SK-N-SH (cell line): ENCODE results near the gene UVRAG. TPM values are rescaled to one million over a fixed set of nuclear protein-coding genes. Genes with fewer than 3 reads are reported as not detected.

ENCODE experiments used
- CTCF ChIA-PET: fragments of 300-600, 350-600 bp; formaldehyde crosslinking; extraction: SDS; loops from one replicate; lab custom pipeline; 2021; lab: Yijun Ruan, JAX
- POLR2A ChIA-PET: fragments of 350-600 bp; sonication (Branson Sonifier 250); formaldehyde crosslinking; extraction: SDS; loops from one replicate; lab custom pipeline; 2020; ENCODE audit warnings: antibody characterized with exemption, inconsistent platforms; lab: Yijun Ruan, JAX
- DNase-seq: peaks from one replicate; pipeline ENCODE4 v3.0.0; 2012
- H2AFZ ChIP-seq: fragments of 200-600 bp; sonication (generic); 2 replicates; pipeline ENCODE4 v1.8.1; 2016; ENCODE audit warnings: antibody characterized with exemption, mild to moderate bottlenecking, low read depth
- H3F3A ChIP-seq: fragments of 200-600 bp; sonication (generic); replicated peaks from 2 replicates; pipeline ENCODE3; 2016; ENCODE audit warnings: antibody characterized with exemption, mild to moderate bottlenecking; ENCODE audit not compliant: insufficient read depth
- H3K27ac ChIP-seq, 2 experiments: fragments of 200-500 bp in 1 of 2; fragments of 200-600 bp in 1 of 2; sonication (Bioruptor generic) in 1 of 2; sonication (generic), shearing (Covaris generic) in 1 of 2; 2 replicates each; pipeline versions ENCODE4 v1.5.1 to v1.6.1; 2014 to 2016; ENCODE audit warnings: low read depth in 2 of 2, inconsistent platforms in 1 of 2, low read length in 1 of 2, mild to moderate bottlenecking in 1 of 2, mixed read lengths in 1 of 2
- H3K27me3 ChIP-seq: fragments of 200-600 bp; sonication (generic), shearing (Covaris generic); 2 replicates; pipeline ENCODE4 v1.6.1; 2016; ENCODE audit warnings: mixed run types; ENCODE audit not compliant: insufficient read depth
- H3K36me3 ChIP-seq, 2 experiments: fragments of 200-500 bp in 1 of 2; fragments of 200-600 bp in 1 of 2; sonication (Bioruptor generic) in 1 of 2; sonication (generic) in 1 of 2; replicated peaks in 1 of 2; 2 replicates each; pipeline versions ENCODE3 to v1.5.1; 2014 to 2016; ENCODE audit warnings: low read length in 1 of 2, mild to moderate bottlenecking in 1 of 2; ENCODE audit not compliant: insufficient read depth in 2 of 2, control insufficient read depth in 1 of 2
- H3K4me1 ChIP-seq, 2 experiments: fragments of 200-500 bp in 1 of 2; fragments of 200-600 bp in 1 of 2; sonication (Bioruptor generic) in 1 of 2; sonication (generic), shearing (Covaris generic) in 1 of 2; 2 replicates each; pipeline versions ENCODE4 v1.5.1 to v1.6.1; 2014 to 2016; ENCODE audit warnings: low read depth in 1 of 2, low read length in 1 of 2, mixed run types in 1 of 2; ENCODE audit not compliant: insufficient read depth in 2 of 2, control insufficient read depth in 1 of 2
- H3K4me2 ChIP-seq: fragments of 200-600 bp; sonication (generic), shearing (Covaris generic); 2 replicates; pipeline ENCODE4 v1.6.1; 2017; ENCODE audit warnings: mixed run types
- H3K4me3 ChIP-seq, 2 experiments: fragments of 200-500 bp in 1 of 2; fragments of 200-600 bp in 1 of 2; sonication (Bioruptor generic) in 1 of 2; sonication (generic), shearing (Covaris generic) in 1 of 2; 2 replicates each; pipeline versions ENCODE4 v1.5.1 to v1.8.1; 2014 to 2016; ENCODE audit warnings: low read depth in 2 of 2, inconsistent platforms in 1 of 2, low read length in 1 of 2, mild to moderate bottlenecking in 1 of 2, mixed read lengths in 1 of 2, moderate library complexity in 1 of 2
- H3K79me2 ChIP-seq: fragments of 200-600 bp; sonication (generic); 2 replicates; pipeline ENCODE4 v1.8.1; 2017; ENCODE audit warnings: mild to moderate bottlenecking; ENCODE audit not compliant: insufficient read depth
- H3K9ac ChIP-seq: fragments of 200-600 bp; sonication (generic); 2 replicates; pipeline ENCODE4 v1.6.1; 2017; ENCODE audit warnings: mixed run types
- H3K9me2 ChIP-seq: fragments of 200-600 bp; sonication (generic); 2 replicates; pipeline ENCODE4 v1.6.1; 2017; ENCODE audit warnings: mixed run types
- H3K9me3 ChIP-seq: fragments of 200-600 bp; sonication (generic); 2 replicates; pipeline ENCODE4 v1.6.1; 2017; ENCODE audit warnings: mixed run types, mild to moderate bottlenecking, moderate library complexity
- H4K20me1 ChIP-seq: fragments of 200-600 bp; sonication (generic); 2 replicates; pipeline ENCODE4 v1.6.1; 2017; ENCODE audit warnings: mild to moderate bottlenecking, mixed run types; ENCODE audit not compliant: insufficient read depth
- CHD2 ChIP-seq: fragments of 150-350 bp; IDR thresholded peaks from 2 replicates; pipeline ENCODE4 v1.6.1; 2018; ENCODE audit warnings: low read length; ENCODE audit not compliant: partially characterized antibody
- EP300 ChIP-seq, 2 experiments: IDR thresholded peaks; 2 replicates each; pipeline versions ENCODE4 v1.4.0 to v1.6.1; 2012; ENCODE audit warnings: borderline replicate concordance in 1 of 2, low read depth in 1 of 2, low read length in 1 of 2
- EZH2phosphoT487 ChIP-seq: fragments of 200-600 bp; sonication (generic); IDR thresholded peaks from 2 replicates; pipeline ENCODE4 v1.6.1; 2017; ENCODE audit warnings: low read depth, mixed run types, mild to moderate bottlenecking, antibody characterized with exemption, moderate library complexity, borderline replicate concordance
- FOXJ3 ChIP-seq: sonication (generic); formaldehyde crosslinking; IDR thresholded peaks from 2 replicates; pipeline ENCODE4 v1.5.1; 2020; ENCODE audit warnings: mild to moderate bottlenecking, missing genetic modification reagents
- GABPA ChIP-seq: IDR thresholded peaks from 2 replicates; pipeline ENCODE4 v1.4.0; 2012; ENCODE audit warnings: low read depth, mild to moderate bottlenecking
- GATA2 ChIP-seq: sonication (generic); formaldehyde crosslinking; IDR thresholded peaks from 2 replicates; pipeline ENCODE4 v1.5.0; 2020; ENCODE audit warnings: mild to moderate bottlenecking, missing genetic modification reagents
- IRF3 ChIP-seq: fragments of 150-350 bp; IDR thresholded peaks from 2 replicates; pipeline ENCODE4 v1.6.1; 2016; ENCODE audit warnings: mild to moderate bottlenecking, low read depth, low read length
- MEF2A ChIP-seq: IDR thresholded peaks from 2 replicates; pipeline ENCODE4 v1.4.0; 2012; ENCODE audit warnings: low read depth, borderline replicate concordance
- NFIC ChIP-seq: IDR thresholded peaks from 2 replicates; pipeline ENCODE4 v1.4.0; 2012; ENCODE audit warnings: borderline replicate concordance
- PBX3 ChIP-seq: IDR thresholded peaks from 2 replicates; pipeline ENCODE4; 2012
- POLR2AphosphoS5 ChIP-seq: IDR thresholded peaks from 2 replicates; pipeline ENCODE4 v1.6.1; 2012; ENCODE audit warnings: low read depth, low read length
- RAD21 ChIP-seq: IDR thresholded peaks from 2 replicates; pipeline ENCODE4 v1.6.1; 2012; ENCODE audit warnings: mild to moderate bottlenecking, low read length
- RCOR1 ChIP-seq: fragments of 150-350 bp; IDR thresholded peaks from 2 replicates; pipeline ENCODE4 v1.6.1; 2017; ENCODE audit warnings: antibody characterized with exemption, low read length
- RFX5 ChIP-seq: IDR thresholded peaks from 2 replicates; pipeline ENCODE4 v1.6.1; 2012; ENCODE audit warnings: mild to moderate bottlenecking, improper control_type of control experiment, low read length
- RXRA ChIP-seq: IDR thresholded peaks from 2 replicates; pipeline ENCODE4 v1.4.0; 2012; ENCODE audit warnings: low read depth, mild to moderate bottlenecking, borderline replicate concordance
- SIN3A ChIP-seq: IDR thresholded peaks from 2 replicates; pipeline ENCODE4 v1.6.1; 2012; ENCODE audit warnings: low read depth, mild to moderate bottlenecking, low read length, moderate library complexity, borderline replicate concordance
- SMC3 ChIP-seq: IDR thresholded peaks from 2 replicates; pipeline ENCODE4 v1.6.1; 2012; ENCODE audit warnings: low read depth, low read length, improper control_type of control experiment
- TCF12 ChIP-seq: IDR thresholded peaks from 2 replicates; pipeline ENCODE4 v1.4.0; 2012
- TEAD4 ChIP-seq: IDR thresholded peaks from 2 replicates; pipeline ENCODE4 v1.4.0; 2012; ENCODE audit warnings: mild to moderate bottlenecking, borderline replicate concordance; ENCODE audit not compliant: insufficient read depth
- USF1 ChIP-seq: IDR thresholded peaks from 2 replicates; pipeline ENCODE4 v1.4.0; 2012; ENCODE audit warnings: low read depth, borderline replicate concordance
- USF2 ChIP-seq: fragments of 150-350 bp; IDR thresholded peaks from 2 replicates; pipeline ENCODE4 v1.6.1; 2017; ENCODE audit warnings: antibody characterized with exemption, low read length, low read depth, borderline replicate concordance
- YY1 ChIP-seq: IDR thresholded peaks from 2 replicates; pipeline ENCODE4 v1.4.0; 2012; ENCODE audit warnings: low read depth, mild to moderate bottlenecking
- WGBS: methylation state at CpG from one replicate; pipeline ENCODE4 v1.1.6; 2017; ENCODE audit warnings: low lambda C conversion rate; 5-methylcytosine and 5-hydroxymethylcytosine counted together
- polyA plus RNA-seq, 3 experiments: library from polyadenylated mRNA; depleted of rRNA; stranded (reverse); fragments of >200 nt; gene quantifications; 2 replicates each; pipeline ENCODE4 v1.2.3, GENCODE V29; 2012

The UVRAG gene
- polyA plus RNA-seq, 1 of the 3 experiments (the other 2 are of a cell fraction), result 5.8 TPM

- Histone ChIP-seq H3K36me3 (no peaks in the 10 kb centered on the region), H3K9me2 (no peaks in the 10 kb centered on the region), H3K27me3 (no peaks in the 10 kb centered on the region), H3K4me1 (peaks cover 0 to 26% of the 10 kb centered on the region in 2 experiments; a peak in 1 of 4 replicates), H3K9me3 (no peaks in the 10 kb centered on the region), H3K4me2 (no peak overlapping the region), H2AFZ (no peak overlapping the region), H3F3A (no peaks in the 10 kb centered on the region), H4K20me1 (no peaks in the 10 kb centered on the region), H3K79me2 (no peaks in the 10 kb centered on the region), H3K9ac (no peak overlapping the region), H3K4me3 (no peak overlapping the region), H3K27ac (no peak overlapping the region)
- CTCF ChIA-PET, result no interaction called here
- TF ChIP-seq SMC3 (no peak), TCF12 (no peak), GATA2 (CRISPR knock-in tag) (no peak), RAD21 (no peak), USF2 (no peak), YY1 (no peak), RCOR1 (no peak), RFX5 (no peak), EP300 (IDR thresholded peaks at IDR 0.05; ENCODE audit: borderline replicate concordance in 1 of 2, low read depth in 1 of 2, low read length in 1 of 2) (no peak), USF1 (no peak), POLR2AphosphoS5 (no peak), EZH2phosphoT487 (no peak)
- no peak for DNase-seq
- 85% methylated on average over 8 of the region's 8 CpGs for WGBS
- POLR2A ChIA-PET, result no interaction called here
Measured at GRCh38 chr11:76173663-76174062, 358.7 kb downstream of the UVRAG start.

GRCh38 chr11:76174330-76174729, 359.3 kb downstream of the UVRAG start:
- peaks cover 0 to 22% of the 10 kb centered on the region in 2 experiments; a peak in 1 of 4 replicates for H3K4me1 ChIP-seq
- no peak overlapping the region for H3K4me3 ChIP-seq
- no peak overlapping the region for H3K4me2 ChIP-seq
- H3K9me2 ChIP-seq, result no peaks in the 10 kb centered on the region
- no peaks in the 10 kb centered on the region for H3K79me2 ChIP-seq
- no peak for DNase-seq
- H3K36me3 ChIP-seq, result no peaks in the 10 kb centered on the region
- ChIA-PET POLR2A (no interaction called here), CTCF (no interaction called here)
- no peaks in the 10 kb centered on the region for H3K27me3 ChIP-seq
- no peaks in the 10 kb centered on the region for H3F3A ChIP-seq
- H3K9me3 ChIP-seq, result no peaks in the 10 kb centered on the region
- no peak overlapping the region for H3K9ac ChIP-seq
- H3K27ac ChIP-seq, result no peak overlapping the region
- H4K20me1 ChIP-seq, result no peaks in the 10 kb centered on the region
- H2AFZ ChIP-seq, result no peak overlapping the region
- WGBS, result 67% methylated on average over 5 of the region's 5 CpGs
- TF ChIP-seq RXRA, result no peak
- TF ChIP-seq RFX5, result no peak
- no peak for TF ChIP-seq TEAD4
- no peak for TF ChIP-seq NFIC
- no peak for TF ChIP-seq EZH2phosphoT487
- TF ChIP-seq GABPA, result no peak
- TF ChIP-seq GATA2 (CRISPR knock-in tag), result no peak
- no peak for TF ChIP-seq CHD2
- no peak for TF ChIP-seq RCOR1
- TF ChIP-seq IRF3, result no peak
- TF ChIP-seq POLR2AphosphoS5, result no peak
- no peak for TF ChIP-seq FOXJ3
- no peak for TF ChIP-seq MEF2A
- no peak for TF ChIP-seq TCF12
- TF ChIP-seq USF1, result no peak
- TF ChIP-seq YY1, result no peak
- TF ChIP-seq SIN3A, result no peak
- no peak for TF ChIP-seq PBX3
- TF ChIP-seq USF2, result no peak
